Mammary epithelial cell (primary cell): ENCODE measurements around the gene OR8B8.

Experiments
- EZH2 ChIP-seq: IDR thresholded peaks from 2 replicates; pipeline ENCODE4 v1.6.1; 2012; ENCODE audit warnings: low read length, inconsistent platforms, borderline replicate concordance
- TF ChIP-seq, protein P1 (sequence below), 2 donors: IDR thresholded peaks in 1 of 2; conservative IDR thresholded peaks in 1 of 2; 2 replicates each; pipeline ENCODE4 v1.5.1; 2011 to 2012; ENCODE audit warnings: inconsistent platforms in 2 of 2, low read length in 2 of 2, mild to moderate bottlenecking in 2 of 2, control low read depth in 1 of 2, low read depth in 1 of 2; ENCODE audit not compliant: insufficient read depth in 1 of 2; ENCODE audit errors: extremely low read depth in 1 of 2

DNA sequence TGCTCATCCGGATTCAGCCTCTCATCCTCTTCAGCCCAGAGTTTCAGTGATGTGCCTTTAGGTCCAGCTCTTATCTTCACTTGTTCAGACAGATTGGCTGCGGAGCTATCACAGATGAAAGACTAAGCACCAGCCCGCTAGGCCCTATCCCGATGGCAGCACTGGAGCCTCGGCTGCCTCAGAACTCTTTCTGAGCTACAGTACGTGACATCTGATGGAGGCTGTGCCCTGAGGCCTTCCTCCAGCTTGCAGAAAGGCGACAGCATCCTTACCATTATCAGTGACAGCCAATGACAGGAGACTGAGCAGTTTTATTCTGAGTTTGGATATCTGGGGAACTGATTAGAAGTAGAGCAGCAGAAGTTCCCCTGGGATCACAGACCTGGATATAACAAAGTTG lies 4.0 kb downstream of the OR8B8 start:
- TF ChIP-seq, protein P1, sequence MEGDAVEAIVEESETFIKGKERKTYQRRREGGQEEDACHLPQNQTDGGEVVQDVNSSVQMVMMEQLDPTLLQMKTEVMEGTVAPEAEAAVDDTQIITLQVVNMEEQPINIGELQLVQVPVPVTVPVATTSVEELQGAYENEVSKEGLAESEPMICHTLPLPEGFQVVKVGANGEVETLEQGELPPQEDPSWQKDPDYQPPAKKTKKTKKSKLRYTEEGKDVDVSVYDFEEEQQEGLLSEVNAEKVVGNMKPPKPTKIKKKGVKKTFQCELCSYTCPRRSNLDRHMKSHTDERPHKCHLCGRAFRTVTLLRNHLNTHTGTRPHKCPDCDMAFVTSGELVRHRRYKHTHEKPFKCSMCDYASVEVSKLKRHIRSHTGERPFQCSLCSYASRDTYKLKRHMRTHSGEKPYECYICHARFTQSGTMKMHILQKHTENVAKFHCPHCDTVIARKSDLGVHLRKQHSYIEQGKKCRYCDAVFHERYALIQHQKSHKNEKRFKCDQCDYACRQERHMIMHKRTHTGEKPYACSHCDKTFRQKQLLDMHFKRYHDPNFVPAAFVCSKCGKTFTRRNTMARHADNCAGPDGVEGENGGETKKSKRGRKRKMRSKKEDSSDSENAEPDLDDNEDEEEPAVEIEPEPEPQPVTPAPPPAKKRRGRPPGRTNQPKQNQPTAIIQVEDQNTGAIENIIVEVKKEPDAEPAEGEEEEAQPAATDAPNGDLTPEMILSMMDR (conservative IDR thresholded peaks at IDR 0.05 in 1 of 2, IDR thresholded peaks at IDR 0.05 in 1 of 2; ENCODE audit: extremely low read depth in 1 of 2, insufficient read depth in 1 of 2, low read depth in 1 of 2, low read length in 2 of 2) = no peak
- TF ChIP-seq EZH2 = no peak
